HG02642 (cell line): ENCODE measurements around the gene KLF11.
A peak's percentile ranks its signal among the peaks of the same experiment; 100 is the strongest.

Experiments
- ATAC-seq: cut with Tn5 transposase; IDR thresholded peaks from one replicate; pipeline ENCODE4 v1.9.1; 2021; ENCODE audit warnings: mild to moderate bottlenecking; ENCODE audit not compliant: unreplicated experiment, poor library complexity

KLF11 gene

GRCh38 chr2:10061221-10061925 lies 18.0 kb downstream of the KLF11 start:
- no peak for ATAC-seq

- ATAC-seq = no peak
Measured at GRCh38 chr2:10062931-10063365, 19.6 kb downstream of the KLF11 start.

GRCh38 chr2:10063566-10063965 lies 20.2 kb downstream of the KLF11 start:
- ATAC-seq = no peak

DNA sequence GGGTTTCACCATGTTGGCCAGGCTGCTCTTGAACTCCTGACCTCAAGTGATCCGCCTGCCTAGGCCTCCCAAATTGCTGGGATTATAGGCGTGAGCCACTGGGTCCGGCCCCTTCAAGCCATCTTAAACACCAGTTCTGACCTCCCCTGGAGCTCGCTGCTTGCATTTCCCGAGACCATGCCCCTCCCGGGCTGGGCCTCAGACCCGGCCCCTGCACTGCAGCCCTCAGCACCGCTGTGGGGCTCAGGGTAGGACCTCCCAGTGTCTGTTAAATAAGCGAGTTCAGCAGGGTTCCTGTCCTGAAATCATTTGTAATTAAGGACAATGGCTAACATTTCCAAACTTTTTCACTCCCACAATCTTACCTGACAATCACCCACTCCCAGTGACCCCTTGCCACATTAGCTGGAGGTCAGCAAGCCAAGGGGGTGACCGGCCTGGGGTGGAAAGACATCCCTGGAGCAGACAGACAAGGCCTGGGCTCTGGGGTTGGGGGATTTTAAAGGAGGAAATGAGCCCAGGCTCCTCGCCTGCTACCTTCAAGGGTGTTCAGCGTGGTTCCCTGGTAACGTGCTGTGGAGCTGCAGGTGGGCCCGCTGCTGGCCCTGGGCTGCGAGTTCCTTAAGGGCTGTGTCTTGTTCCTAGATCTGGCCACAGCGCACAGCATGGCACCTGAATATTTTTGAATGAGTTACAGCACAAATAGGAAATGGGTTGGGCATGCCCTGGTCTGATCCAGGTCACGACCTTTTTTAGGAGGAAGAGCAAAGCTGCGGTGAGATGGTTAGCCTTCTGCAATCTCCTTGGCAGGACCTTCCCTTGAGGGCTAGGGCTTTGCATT lies 21.8 kb downstream of the KLF11 start:
- ATAC-seq = no peak

- ATAC-seq = no peak
Measured at GRCh38 chr2:10065773-10066055, 22.4 kb downstream of the KLF11 start.

- no peak for ATAC-seq
Measured at GRCh38 chr2:10067330-10067729, 24.0 kb downstream of the KLF11 start.

GRCh38 chr2:10067881-10068280 lies 24.5 kb downstream of the KLF11 start:
- ATAC-seq = no peak

GRCh38 chr2:10071176-10071575 lies 27.8 kb downstream of the KLF11 start:
- no peak for ATAC-seq

DNA sequence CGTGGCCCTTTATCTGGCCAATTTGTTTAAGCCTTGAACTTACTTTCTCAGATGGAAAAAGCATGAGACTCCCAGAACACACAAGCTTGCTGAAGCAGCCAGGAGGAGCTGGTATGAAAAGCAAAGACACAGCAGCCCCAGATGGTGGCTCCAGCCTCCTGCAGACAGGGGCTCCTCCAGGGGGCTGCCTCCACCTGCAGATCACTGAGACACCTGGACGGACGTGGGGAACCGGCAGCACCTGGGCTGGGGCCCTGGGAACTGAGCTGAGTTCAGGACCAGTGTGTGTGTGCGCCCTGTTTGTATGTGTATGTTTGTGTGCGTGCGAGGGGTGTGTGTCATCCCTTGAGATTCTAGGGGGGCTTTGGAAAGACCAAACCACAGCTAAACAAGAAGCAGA lies 28.2 kb downstream of the KLF11 start:
- no peak for ATAC-seq

- ATAC-seq = peak; percentile 84
Measured at GRCh38 chr2:10072656-10073480, 29.5 kb downstream of the KLF11 start.

GRCh38 chr2:10073706-10074105 lies 30.4 kb downstream of the KLF11 start:
- ATAC-seq = no peak

- ATAC-seq = no peak
Measured at GRCh38 chr2:10075101-10075500, 31.8 kb downstream of the KLF11 start.

DNA sequence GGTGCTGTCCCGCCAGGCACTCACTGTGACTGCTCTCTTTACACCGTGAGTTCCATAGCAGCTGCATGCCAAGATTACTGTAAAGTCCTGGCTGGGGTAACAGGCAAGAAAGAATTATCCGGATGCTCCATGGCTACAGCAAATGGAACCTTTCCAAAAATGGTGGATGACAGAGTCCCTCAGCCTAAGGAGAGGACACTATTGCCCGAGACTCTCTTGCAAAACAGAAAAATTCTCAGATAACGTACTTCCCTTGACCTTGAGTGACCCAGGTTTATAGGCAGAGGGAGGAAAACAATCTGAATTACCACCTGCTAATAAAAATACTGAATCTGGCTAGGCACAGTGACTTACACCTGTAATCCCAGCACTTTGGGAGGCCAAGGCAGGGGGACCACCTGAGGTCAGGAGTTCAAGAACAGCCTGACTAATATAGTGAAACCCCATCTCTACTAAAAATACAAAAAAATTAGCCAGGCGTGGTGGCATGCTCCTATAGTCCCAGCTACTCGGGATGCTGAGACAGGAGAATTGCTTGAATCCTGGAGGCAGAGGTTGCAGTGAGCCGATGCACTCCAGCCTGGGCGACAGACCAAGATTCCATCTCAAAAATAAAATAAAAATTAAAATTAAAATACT lies 32.3 kb downstream of the KLF11 start:
- no peak for ATAC-seq

DNA sequence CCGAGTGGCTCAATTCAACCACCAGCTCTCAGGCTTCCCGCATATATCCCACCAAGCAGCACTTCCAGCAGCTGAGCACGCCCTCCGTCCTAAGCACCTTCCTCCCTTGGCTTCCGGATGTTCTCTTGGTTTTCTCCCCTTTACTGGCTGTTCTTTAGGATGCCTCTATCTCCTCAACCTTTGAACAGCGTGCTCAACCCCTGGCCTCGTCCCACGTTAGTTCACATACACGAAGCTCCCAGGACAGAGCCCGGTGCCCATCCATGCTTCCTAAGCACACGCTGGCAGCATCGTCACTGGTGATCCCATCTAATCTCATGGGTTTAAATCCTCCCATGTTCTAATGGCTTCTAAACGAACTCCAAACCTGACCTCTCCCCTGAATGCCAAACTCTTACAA lies 33.2 kb downstream of the KLF11 start:
- no peak for ATAC-seq

- ATAC-seq = no peak
Measured at GRCh38 chr2:10076988-10077527, 33.7 kb downstream of the KLF11 start.

DNA sequence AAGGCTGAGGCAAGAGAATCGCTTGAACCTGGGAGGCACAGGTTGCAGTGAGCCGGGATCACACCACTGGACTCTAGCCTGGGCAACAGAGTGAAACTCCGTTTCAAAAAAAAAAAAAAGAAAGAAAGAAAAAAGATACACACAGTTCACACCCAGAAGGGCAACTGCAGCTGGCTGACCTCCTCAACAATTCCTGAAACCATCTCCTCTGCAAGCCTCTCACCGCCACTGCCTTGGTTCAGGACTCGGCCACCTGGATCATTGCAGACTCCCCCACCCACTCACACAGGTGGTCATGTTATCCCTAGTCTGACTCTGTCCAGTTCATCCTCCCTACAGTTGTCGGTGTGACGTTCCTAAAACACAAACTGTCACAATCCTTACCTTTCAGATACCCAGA lies 34.7 kb downstream of the KLF11 start:
- ATAC-seq = no peak

DNA sequence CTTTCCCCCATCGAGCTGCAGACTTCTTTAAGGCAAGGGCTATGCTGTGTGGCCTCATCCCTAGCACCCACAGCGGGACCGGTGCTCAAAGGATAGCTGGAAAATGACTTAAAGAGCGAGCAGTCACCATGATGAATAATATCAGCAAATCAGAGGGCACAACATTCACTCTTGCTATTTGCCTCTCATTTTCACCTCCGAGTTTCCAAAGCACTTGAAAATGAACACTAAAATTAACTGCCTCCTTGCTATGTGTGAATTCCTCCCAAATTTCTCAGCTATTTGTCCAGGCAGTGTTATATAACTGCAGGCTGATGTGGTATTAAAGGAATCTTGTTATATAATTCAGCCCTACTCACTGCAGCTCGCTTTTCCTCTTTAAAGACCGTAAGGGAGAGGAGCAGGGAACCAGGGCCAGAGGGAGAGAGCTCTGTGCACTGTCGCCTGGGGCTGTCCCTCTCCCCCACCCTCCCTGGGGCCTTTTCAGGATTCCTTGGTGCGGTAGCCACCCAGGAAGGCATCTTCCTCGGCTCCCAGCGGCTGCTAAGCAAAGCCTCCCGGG lies 35.4 kb downstream of the KLF11 start:
- no peak for ATAC-seq

DNA sequence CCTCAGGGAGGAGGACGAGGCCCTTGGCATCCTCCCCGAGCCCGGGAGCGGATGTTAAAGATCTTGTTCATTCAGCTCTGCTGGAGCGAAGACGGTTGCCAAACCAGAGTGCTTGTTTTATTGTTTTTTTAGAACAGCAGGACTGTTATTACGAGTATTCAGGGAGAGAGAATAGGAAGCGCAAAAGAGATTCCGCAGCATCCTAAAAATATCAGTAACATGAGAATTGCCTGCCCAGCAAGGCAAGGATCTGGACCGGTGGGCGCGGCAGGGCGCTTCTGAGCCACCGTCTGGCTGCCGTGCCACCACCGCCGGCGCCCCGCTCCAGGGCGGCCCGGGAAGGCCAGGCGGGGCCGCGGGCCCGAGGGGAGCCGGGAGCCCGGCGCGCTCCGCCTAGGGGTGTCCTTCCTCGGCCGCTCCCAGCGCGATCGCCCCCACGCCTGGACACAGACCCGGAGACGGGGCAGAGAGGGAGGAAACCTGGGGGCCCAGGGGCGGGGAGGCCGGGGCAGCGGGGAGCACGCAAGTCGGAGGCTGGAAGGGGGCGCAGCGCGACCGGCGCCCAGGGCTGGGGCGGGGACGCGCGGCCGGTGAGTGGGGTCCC lies 36.0 kb downstream of the KLF11 start:
- peak; percentile 29 for ATAC-seq

GRCh38 chr2:10079870-10080535 lies 36.7 kb downstream of the KLF11 start, which contains the start of gene CYS1:
Gene CYS1, minus strand, starts transcription at chr2:10080411. Its CDS starts 188 bp downstream, at chr2:10080223.
- ATAC-seq = peak; percentile 40
